HG03060 (cell line): ENCODE measurements around the gene FKBP15.
"Not testable (repeated sequence)": the region's sequence is repeated elsewhere in the genome, so short reads cannot be mapped to it uniquely, and the experiment has no call there.

Experiments
- ATAC-seq: cut with Tn5 transposase; IDR thresholded peaks from one replicate; pipeline ENCODE4 v1.9.1; 2021; ENCODE audit warnings: low read depth, moderate number of reproducible peaks; ENCODE audit not compliant: unreplicated experiment

Gene FKBP15

DNA sequence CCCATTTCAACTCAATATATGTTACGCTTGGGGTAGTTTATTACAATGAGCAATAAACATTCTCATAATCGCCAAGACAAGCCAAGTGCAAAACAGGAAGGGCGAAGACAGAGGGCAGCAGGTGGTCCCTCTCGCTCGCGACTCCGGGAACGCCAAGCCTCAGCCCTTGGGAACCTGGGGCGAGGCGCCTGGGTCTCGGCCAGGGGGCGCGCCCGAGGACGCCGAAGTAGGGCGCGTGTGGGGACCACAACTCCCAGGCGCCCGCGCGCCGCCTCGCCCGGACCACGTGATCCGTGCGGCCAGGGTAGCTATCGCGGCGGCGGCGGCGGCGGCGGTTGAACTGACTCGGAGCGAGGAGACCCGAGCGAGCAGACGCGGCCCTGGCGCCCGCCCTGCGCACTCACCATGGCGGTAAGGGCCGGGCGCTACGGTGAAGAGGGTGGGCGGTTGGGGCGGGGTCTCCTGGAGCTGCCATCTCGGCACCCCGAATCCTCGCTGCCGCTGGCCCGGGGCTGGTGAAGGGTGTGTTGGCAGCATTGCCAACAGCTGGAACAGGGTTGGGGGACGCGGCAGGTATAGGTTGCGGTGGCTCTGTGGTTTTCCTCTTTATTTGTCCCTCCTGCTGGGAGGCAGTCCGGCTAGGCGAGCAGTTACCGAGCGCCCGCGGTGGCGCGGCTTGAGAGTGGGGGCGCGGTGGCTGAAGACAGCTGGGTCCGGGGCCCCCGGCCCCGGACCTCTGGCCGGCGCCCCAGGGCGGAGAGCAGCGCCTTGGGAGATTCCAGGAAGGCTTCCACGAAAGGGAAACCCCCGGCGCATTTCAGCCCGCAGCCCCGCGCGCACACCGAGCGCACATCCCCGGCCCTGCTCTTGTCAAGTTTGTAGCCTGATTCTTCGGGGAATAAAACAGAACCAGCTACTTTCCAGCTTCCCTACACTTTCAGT lies 70.1 kb downstream of the FKBP15 start, which contains the start of gene SLC31A2:
TSS of gene SLC31A2 (plus strand) at position 338 of the 942 bp plus-strand sequence. CDS start at position 406, 68 bp downstream.
- no peak for ATAC-seq

DNA sequence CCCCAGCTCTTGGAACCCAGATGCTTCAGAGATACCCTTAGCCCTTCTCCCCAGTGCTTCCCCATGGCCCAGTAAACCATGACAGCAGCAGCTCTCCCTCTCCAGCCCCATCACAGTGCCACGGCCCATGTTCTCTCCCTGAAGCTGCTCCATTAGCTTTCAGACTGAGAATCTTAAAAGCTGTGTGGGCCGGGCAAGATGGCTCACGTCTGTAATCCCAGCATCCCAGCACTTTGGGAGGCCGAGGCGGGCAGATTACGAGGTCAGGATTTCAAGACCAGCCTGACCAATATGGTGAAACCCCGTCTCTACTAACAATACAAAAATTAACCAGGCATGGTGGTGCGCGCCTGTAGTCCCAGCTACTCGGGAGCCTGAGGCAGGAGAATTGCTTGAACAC lies 71.5 kb downstream of the FKBP15 start:
- not testable (repeated sequence) for ATAC-seq

DNA sequence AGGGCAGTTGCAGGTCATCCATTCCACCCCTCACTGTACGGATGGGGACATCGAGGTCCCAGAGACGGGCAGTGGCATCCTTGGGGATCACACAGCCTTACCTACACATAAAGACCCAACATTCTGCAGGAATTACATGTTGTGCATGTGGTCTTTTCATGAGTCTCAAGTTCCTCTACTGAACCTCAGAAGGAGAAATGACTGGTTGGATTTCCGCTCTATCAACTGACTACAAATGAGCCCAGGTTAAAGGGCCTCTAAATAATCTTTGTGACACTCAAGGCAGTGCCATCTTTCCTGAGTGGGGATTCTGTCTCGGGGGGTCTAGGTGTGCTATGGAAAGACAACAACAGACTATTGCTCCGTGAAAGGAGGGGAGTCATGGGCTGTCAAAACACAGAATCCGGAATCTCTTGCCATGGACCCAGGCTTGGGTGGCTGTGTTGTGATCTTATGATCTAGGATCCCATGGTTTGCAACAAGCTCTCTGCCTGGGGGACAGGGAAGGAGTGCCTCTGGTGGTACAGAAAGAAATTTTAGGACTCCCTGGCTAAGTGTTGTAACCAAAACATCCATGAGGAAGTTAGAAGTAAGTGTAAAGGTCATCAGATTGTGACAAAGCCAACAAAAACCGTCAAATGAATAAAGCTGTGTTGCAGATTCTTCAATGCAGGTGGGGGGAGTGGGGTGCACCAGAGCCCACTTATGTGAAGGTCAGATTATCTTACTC lies 72.1 kb downstream of the FKBP15 start:
- no peak for ATAC-seq

DNA sequence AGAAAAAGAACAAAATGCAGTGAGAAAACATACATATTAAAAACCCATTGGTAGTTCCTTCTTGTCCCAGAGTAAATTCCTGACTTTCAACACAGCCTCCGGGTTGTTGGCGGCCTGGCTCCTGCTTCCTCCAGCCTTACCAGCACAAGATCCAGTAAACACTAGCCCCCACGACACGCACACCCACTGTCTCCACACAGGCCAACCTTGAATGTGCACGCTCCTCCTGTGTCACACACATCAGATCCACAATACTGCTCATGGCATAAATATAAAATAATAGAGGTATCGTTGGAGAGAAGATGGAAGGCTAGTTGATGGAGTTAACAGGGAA lies 72.7 kb downstream of the FKBP15 start:
- no peak for ATAC-seq

DNA sequence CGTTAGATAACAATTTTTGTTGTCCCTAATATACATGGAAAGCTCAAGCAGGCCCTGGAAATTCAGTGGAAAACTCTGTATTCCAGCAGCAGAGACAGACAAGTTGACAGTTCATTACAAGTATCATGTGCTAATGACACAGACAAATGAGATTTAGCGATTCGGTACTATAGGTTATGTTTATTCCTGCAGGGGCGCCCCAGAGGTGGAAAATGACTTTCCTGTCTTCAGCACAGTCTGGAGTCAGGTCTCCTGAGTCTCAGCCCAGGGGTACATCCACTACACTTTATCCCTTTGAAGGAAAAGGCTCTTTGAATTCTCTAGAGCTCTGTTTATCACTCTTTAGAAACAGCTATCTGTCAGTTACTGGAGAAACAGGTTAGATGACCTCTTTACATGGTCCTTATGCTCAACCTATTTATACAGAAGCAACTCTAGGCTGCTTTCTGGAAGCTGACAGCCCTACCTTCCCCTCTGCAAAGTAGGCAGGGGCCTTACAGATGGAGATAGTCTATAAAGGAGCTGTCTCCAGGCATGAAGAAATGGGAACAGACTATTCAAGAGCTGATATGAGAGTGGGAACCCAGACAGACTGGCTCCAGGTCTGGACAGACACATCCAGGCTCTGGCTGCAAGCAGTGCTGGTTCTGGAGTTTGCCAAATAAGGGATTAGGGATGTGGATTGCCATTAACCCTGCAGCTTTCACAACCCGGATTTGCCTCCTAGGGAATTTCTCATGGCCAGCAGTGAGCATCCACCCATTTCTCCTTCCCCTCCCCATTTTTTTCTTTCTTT lies 77.4 kb downstream of the FKBP15 start:
- no peak for ATAC-seq

DNA sequence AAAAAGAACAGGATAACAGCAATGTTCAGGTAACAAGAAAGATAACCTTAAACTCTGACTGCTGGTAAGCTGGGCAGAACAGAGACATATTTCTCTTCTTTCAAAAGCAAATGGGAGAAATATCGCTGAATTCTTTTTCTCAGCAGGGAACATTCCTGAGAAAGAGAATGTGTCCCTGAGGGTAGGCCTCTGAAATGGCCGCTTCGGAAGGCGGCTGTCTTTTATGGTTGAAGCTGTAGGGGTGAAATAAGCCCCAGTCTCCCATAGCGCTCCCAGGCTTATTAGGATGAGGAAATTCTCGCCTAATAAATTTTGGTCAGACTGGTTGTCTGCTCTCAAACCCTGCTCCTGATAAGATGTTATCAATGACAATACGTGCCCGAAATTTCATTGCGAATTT lies 80.2 kb downstream of the FKBP15 start:
- ATAC-seq: not testable (repeated sequence)

DNA sequence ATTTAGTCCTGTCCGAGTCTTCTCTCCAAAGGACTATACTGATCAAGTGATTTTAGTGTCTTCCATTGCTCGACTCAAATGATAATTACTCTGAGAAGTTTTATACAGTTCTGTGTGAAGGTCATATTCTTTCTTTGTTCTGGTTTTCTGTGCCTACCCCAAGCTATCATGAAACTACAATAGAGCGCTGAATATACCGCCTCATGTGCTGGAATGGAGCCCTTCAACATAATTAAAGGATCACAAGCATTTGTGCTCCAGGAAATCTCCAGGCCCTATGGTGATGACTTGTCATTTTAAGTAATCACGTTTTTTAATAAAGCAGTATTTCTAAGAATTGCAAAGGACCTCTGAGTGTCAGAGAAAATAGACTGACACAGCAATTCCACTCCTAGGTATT lies 81.1 kb downstream of the FKBP15 start:
- ATAC-seq: no peak

DNA sequence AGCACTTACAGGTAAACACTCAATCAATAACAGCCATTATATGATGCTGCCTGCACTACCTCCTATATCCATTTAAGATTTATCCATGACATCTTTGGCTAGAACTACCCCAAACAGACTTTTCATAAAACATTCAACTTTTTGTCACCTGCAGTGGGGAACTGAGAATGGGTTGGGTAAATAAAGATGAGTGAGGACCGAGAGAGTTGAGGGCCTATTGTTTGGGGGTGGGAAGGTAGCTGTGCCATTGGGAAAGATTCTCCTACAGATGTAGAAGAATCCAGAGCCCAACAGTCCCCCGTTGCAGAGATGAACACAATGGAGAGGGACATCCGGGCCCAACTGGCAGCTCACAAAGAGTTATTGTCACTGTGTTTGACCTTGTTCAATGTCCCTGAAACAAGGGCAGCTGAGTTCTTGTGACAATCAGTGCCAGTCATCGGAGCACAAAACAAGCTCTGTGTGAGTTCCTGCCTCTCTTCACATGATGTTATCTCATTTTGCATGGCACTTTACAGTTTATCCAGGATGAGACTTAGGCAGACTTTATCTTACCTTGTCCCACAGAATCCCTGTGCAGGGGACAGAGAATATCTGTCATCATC lies 81.8 kb downstream of the FKBP15 start:
- no peak for ATAC-seq

DNA sequence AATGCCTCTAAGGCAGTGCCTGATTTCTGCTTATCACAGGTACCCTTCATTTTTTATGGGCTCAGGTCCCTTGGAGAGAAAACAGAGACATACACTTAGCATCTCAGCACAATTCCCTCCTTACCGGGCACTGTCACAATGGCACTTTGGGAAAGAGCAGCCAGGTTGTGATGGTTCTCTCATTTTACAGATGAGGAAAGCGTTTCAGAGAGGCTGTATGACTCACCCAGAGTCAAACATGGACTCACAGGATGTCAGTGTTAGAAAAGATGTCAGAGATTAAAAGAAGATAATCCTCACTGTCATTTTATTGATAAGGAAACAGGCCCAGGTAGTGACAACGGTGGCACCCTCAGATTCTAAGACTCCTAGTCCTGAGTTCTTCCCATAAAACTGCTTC lies 82.3 kb downstream of the FKBP15 start:
- no peak for ATAC-seq

DNA sequence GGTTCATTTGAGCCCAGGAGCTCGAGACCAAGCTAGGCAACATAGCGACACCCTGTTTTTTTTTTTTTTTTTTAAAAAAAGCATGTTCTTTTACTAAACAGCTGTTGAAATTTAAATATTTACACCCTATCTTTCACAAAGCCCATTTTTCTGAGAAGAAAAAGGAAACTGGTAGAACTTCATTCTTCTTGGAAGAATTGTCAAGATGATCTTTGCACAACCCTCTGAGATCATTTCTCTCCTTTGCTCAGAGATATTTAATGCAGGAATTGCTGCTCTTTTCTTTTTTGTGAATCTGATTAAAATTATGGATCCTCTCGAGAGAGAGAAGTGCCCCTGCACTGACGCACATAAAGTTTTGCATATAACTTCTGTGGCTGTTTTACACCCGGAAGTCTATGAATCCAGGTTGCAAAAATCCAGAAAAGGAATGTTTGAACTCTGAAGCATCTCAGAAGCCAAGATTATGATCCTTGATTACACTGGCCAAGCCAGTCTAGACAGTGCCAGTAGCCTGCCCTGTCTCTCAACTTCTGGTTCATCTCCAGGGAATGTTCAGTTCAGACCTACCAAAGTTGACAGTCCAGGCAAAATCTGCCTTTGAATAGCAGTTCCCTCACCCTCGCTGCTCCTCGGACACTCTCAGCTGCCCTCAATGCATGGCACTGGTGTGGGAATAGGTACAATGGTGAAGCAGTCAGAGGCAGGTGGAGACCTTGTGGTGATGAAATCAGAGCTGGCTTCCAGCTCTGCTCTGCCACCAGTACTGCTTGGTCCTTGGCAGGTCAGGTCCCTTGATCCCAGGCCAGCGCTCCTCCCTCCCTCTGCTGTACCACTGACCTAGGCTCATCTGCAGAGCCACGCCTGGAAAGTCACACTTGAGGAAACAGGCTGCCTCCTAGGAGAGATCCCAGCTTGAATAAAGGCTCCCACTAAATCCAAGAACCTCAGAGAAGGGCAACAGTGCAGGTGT lies 83.6 kb downstream of the FKBP15 start:
- no peak for ATAC-seq

DNA sequence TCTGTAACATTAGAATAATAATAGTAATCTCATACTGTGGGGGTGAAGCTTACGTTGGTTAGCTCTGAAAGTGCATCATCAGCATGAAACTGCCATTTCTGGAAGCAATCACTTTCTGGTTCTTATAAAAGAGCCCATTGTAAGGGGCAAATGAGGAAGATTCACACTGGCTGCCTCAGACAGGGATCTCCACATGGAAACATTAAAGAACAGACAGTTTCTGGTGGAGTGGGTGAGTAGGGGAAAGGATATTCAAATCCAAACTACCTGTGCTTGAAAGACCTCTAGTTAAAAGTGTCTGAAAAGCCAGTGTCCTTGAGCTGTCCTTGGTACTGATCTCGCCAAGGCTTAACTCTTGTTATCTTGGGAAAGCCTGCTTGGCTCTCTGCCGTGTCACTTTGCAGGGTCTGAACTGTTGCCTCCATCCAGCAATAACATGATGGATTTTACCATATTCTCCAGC lies 89.4 kb downstream of the FKBP15 start:
- no peak for ATAC-seq

DNA sequence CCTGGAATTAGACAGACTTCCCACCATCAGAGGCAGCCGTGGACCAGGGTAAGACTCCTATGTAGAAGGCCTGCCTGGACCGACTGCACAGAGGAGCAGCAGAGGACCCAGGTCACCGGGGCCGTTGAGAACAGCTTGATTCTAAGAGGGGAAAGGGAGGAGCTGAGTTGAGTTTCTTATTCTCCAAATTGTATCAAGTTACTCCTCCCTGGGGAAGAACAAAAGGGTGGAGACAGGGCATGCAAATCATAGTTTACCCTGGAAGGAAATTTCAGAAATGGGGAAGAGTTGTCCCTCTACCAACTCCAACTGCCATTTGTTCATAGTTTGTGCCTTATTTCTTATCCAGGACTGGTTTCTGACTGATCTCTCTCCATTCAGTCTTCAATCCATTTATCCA lies 91.2 kb downstream of the FKBP15 start:
- no peak for ATAC-seq

DNA sequence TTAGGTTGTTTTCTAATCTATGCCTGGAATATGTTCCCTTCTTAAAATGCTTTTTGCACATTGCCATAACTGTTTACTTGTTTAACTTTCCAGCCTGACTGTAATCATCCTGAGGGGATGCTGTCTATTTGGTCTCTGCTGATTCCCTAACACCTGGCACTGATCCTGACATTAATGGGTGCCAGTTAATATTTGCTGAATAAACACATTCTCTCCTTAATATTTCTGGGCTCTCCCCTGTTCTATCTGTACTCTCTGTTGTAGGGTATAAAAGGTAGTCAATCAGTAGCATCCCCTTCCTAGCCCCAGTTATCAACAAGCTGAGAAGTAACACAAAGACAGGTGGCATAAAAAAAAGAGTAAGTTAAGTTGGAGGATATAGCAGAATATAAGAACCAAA lies 91.6 kb downstream of the FKBP15 start:
- ATAC-seq: no peak

DNA sequence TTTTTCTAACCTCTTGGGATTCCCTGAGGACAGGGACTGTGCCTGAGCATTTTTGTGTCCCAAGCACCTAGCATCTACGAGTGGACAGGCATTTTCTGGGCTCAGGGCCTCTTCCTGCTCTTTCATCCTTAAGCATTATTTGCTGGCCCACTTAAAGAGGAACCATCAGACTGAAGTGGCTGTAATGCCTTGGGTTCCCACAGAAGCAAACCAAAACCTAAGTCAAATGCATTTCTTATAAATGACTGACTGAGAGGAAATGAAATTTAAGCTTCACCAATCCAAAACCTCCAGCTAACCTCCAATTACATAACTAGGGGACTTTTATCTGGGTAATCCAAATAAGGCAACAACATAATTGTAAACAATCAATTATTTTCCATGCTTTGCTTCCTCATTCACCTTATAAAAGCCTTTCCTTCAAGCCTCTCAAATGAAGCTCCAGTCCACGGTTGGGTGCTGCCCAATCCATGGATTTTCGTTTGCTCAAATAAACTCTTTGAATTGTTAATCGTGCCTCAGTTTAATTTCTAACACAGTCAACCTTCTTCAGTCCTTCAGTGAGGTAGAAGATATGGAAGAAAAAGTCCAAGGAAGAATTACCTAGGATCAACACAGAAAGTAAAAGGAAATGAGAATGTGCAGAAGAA lies 95.6 kb downstream of the FKBP15 start:
- no peak for ATAC-seq

DNA sequence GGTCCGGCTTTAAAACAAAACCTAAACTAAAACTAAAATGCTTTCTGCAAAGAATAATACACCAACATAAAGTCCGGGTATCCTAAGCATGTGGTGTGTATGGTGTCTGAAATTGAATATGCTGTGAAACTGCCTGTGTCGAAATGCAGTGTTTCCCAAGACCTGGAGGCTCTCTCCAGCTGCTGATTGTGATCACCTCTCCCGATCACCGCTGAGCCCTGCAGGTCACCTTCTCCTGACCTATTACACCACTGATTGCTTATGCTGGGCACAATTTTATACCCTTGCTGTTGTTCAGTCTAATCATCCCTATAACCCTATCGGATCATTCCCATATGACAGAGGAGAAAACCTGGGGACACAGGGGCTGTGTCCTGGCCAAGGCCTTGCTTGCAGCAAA lies 102.2 kb downstream of the FKBP15 start:
- not testable (repeated sequence) for ATAC-seq
